Measurements from ENCODE around the gene WDR72. TPM values are rescaled to one million over a fixed set of nuclear protein-coding genes. Genes with fewer than 3 reads are reported as not detected.

WDR72 gene
- total and polyA plus RNA-seq, 4 donors, result 0.10 to 0.97 (median 0.45) TPM

DNA sequence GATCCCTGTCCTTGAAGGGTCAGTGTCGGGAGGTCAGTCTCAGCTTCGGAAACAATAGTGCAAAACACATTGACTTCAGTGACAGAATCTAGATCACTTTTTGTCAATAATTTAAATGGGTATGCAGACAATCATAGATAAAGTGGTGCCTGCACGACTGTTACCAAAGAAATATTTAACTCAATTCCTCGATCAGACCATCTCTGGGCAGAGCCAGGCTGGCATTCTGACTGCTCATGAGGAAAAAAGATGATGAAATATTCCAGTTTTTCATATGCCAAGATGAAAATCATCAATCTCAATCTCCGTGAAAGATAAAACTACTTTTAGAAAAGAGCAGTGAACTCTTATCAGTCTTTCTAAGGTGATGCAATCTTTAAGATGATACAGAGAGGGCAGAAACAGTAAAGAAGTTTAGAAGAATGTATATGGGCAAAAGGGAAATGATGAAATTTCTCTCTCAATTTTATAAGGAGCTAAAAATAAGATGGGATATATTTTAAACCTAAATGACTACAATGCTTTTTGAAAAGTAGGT lies 169.9 kb downstream of the WDR72 start:
- no peaks in the 10 kb centered on the region for H3K27me3 ChIP-seq (ENCODE audit: control insufficient read depth in 3 of 3, insufficient read depth in 3 of 3, low read length in 2 of 3)
- no peak overlapping the region for H3K27ac ChIP-seq (ENCODE audit: low read depth in 1 of 2, low read length in 1 of 2)
- no peaks in the 10 kb centered on the region for H3K36me3 ChIP-seq (ENCODE audit: control insufficient read depth in 4 of 4, insufficient read depth in 4 of 4, low read length in 4 of 4)
- H3K4me1 ChIP-seq (ENCODE audit: control insufficient read depth in 5 of 5, insufficient read depth in 5 of 5, low read length in 5 of 5), result no peaks in the 10 kb centered on the region
- TF ChIP-seq, protein P1, sequence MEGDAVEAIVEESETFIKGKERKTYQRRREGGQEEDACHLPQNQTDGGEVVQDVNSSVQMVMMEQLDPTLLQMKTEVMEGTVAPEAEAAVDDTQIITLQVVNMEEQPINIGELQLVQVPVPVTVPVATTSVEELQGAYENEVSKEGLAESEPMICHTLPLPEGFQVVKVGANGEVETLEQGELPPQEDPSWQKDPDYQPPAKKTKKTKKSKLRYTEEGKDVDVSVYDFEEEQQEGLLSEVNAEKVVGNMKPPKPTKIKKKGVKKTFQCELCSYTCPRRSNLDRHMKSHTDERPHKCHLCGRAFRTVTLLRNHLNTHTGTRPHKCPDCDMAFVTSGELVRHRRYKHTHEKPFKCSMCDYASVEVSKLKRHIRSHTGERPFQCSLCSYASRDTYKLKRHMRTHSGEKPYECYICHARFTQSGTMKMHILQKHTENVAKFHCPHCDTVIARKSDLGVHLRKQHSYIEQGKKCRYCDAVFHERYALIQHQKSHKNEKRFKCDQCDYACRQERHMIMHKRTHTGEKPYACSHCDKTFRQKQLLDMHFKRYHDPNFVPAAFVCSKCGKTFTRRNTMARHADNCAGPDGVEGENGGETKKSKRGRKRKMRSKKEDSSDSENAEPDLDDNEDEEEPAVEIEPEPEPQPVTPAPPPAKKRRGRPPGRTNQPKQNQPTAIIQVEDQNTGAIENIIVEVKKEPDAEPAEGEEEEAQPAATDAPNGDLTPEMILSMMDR (IDR thresholded peaks at IDR 0.05; ENCODE audit: control extremely low read depth, extremely low read depth), result no peak
- peaks cover 0 to 2% (median 0%) of the 10 kb centered on the region in 4 donors for H3K9me3 ChIP-seq (ENCODE audit: control insufficient read depth in 4 of 4, insufficient read depth in 3 of 4, low read length in 3 of 4)
- ATAC-seq (ENCODE audit: insufficient read depth, low FRiP score) (no peak), DNase-seq (no peak)
- no peak overlapping the region for H3K4me3 ChIP-seq
- no peak overlapping the region for H3K9ac ChIP-seq (ENCODE audit: insufficient read depth in 1 of 2, low read length in 2 of 2)
- WGBS, 2 donors, result 60 to 71% methylated on average over 5 of the region's 5 CpGs

DNA sequence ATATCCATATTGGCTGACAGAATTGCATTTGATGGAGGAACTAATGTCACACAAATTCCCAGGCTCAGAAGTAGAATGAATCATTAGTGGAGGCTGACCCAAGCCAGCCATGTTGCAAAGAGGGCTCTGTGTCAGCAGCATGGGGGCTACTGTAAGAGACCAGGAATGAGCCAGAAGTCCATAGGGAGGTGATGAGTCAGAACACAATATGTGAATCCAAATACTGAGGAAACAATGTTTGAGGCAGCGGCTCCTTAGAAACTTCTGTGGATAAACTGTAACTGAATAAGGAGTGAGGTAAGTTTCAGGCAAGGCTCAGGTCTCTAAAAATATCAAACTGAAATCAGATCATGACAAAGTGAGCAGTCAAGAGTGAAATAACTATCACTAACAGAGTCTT lies 170.7 kb downstream of the WDR72 start:
- Histone ChIP-seq H3K4me3 (no peak overlapping the region), H3K4me1 (ENCODE audit: control insufficient read depth in 5 of 5, insufficient read depth in 5 of 5, low read length in 5 of 5) (no peaks in the 10 kb centered on the region), H3K9me3 (ENCODE audit: control insufficient read depth in 4 of 4, insufficient read depth in 3 of 4, low read length in 3 of 4) (peaks cover 0 to 2% (median 0%) of the 10 kb centered on the region in 4 donors), H3K36me3 (ENCODE audit: control insufficient read depth in 4 of 4, insufficient read depth in 4 of 4, low read length in 4 of 4) (no peaks in the 10 kb centered on the region), H3K9ac (ENCODE audit: insufficient read depth in 1 of 2, low read length in 2 of 2) (no peak overlapping the region), H3K27me3 (ENCODE audit: control insufficient read depth in 3 of 3, insufficient read depth in 3 of 3, low read length in 2 of 3) (no peaks in the 10 kb centered on the region), H3K27ac (ENCODE audit: low read depth in 1 of 2, low read length in 1 of 2) (no peak overlapping the region)
- DNase-seq (no peak), ATAC-seq (ENCODE audit: insufficient read depth, low FRiP score) (no peak)
- 88 to 95% methylated on average over 1 of the region's 1 CpG for whole genome bisulfite sequencing, 2 donors
- TF ChIP-seq, protein P1 (IDR thresholded peaks at IDR 0.05; ENCODE audit: control extremely low read depth, extremely low read depth), result no peak

DNA sequence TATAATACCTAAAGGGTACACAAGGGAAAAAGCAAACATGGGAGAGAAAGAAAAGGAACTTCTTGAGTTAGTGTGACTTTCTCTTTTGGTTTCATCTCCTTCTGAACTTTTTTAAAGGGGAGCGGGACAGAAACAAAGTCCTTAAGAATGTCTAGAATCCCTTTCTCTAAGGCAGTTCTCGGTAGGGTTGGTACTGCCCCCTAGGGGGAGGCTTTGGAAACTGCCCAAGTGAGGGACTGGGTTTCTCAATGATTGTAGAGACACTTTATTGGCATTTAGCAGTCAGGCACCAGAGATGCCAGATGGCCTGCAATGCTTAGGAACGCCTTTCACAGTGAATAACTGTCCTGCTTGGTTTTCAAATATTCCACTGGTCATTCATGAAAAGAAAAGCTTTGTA lies 172.7 kb downstream of the WDR72 start:
- H3K27ac ChIP-seq (ENCODE audit: low read depth in 1 of 2, low read length in 1 of 2), result no peak overlapping the region
- TF ChIP-seq, protein P1 (IDR thresholded peaks at IDR 0.05; ENCODE audit: control extremely low read depth, extremely low read depth), result no peak
- no peaks in the 10 kb centered on the region for H3K4me1 ChIP-seq (ENCODE audit: control insufficient read depth in 5 of 5, insufficient read depth in 5 of 5, low read length in 5 of 5)
- DNase-seq (peak; percentile 27 to 57 (median 27)), ATAC-seq (ENCODE audit: insufficient read depth, low FRiP score) (no peak)
- no peaks in the 10 kb centered on the region for H3K36me3 ChIP-seq (ENCODE audit: control insufficient read depth in 4 of 4, insufficient read depth in 4 of 4, low read length in 4 of 4)
- H3K9me3 ChIP-seq (ENCODE audit: control insufficient read depth in 4 of 4, insufficient read depth in 3 of 4, low read length in 3 of 4), result peaks cover 0 to 2% (median 0%) of the 10 kb centered on the region in 4 donors
- H3K27me3 ChIP-seq (ENCODE audit: control insufficient read depth in 3 of 3, insufficient read depth in 3 of 3, low read length in 2 of 3), result no peaks in the 10 kb centered on the region
- H3K4me3 ChIP-seq, result no peak overlapping the region
- 21 to 29% methylated on average over 3 of the region's 3 CpGs for WGBS, 2 donors
- H3K9ac ChIP-seq (ENCODE audit: insufficient read depth in 1 of 2, low read length in 2 of 2), result no peak overlapping the region

DNA sequence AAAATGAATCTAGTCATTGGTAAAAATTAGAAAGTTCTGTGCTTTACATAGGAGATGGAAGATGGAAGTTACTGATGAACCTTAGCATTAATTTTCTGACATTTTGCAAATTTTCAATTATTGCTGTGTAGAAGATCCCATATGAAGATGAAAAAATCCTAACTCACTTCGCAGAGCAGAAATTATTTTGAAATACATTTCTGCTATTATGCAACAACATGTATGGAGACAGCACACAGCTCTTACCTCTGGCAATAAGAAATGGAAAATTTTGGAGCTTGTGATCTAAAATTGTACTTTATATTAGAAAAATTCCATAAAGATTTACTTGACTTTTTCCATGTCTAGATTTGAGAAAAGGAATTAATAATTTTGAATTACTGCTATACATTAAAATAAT lies 177.9 kb downstream of the WDR72 start:
- DNase-seq (no peak), ATAC-seq (ENCODE audit: insufficient read depth, low FRiP score) (no peak)
- Histone ChIP-seq H3K4me3 (no peak overlapping the region), H3K27me3 (ENCODE audit: control insufficient read depth in 3 of 3, insufficient read depth in 3 of 3, low read length in 2 of 3) (no peaks in the 10 kb centered on the region), H3K9ac (ENCODE audit: insufficient read depth in 1 of 2, low read length in 2 of 2) (no peak overlapping the region), H3K36me3 (ENCODE audit: control insufficient read depth in 4 of 4, insufficient read depth in 4 of 4, low read length in 4 of 4) (no peaks in the 10 kb centered on the region), H3K4me1 (ENCODE audit: control insufficient read depth in 5 of 5, insufficient read depth in 5 of 5, low read length in 5 of 5) (no peaks in the 10 kb centered on the region), H3K9me3 (ENCODE audit: control insufficient read depth in 4 of 4, insufficient read depth in 3 of 4, low read length in 3 of 4) (peaks cover 0 to 2% (median 0%) of the 10 kb centered on the region in 4 donors), H3K27ac (ENCODE audit: low read depth in 1 of 2, low read length in 1 of 2) (no peak overlapping the region)
- 27 to 45% methylated on average over 1 of the region's 1 CpG for WGBS, 2 donors
- TF ChIP-seq, protein P1 (IDR thresholded peaks at IDR 0.05; ENCODE audit: control extremely low read depth, extremely low read depth), result no peak

All from lung (tissue), 12 donors.